NCI-H146 treated with DMSO at 0.1 percent for 48 hours (cell line): ENCODE data around the gene C2orf72.
"Not testable (repeated sequence)": the region's sequence is repeated elsewhere in the genome, so short reads cannot be mapped to it uniquely, and the experiment has no call there.

Experiments used
- DNase-seq: peaks from one replicate; lab custom pipeline; 2025; ENCODE audit not compliant: unreplicated experiment; lab: John Stamatoyannopoulos, UW

Gene C2orf72

GRCh38 chr2:231013820-231014219 is 23.5 kb upstream of the C2orf72 start:
- no peak for DNase-seq

- no peak for DNase-seq
These were observed 21.8 kb upstream of the C2orf72 start for GRCh38 chr2:231015478-231015877.

GRCh38 chr2:231015926-231016325 is 21.4 kb upstream of the C2orf72 start:
- DNase-seq = no peak

GRCh38 chr2:231016566-231017230 is 20.6 kb upstream of the C2orf72 start:
- DNase-seq = no peak

- DNase-seq = no peak
These were observed 20.1 kb upstream of the C2orf72 start for GRCh38 chr2:231017231-231017598.

- no peak for DNase-seq
These were observed 19.1 kb upstream of the C2orf72 start for GRCh38 chr2:231018184-231018583.

- DNase-seq = not testable (repeated sequence)
These were observed 12.3 kb upstream of the C2orf72 start for GRCh38 chr2:231025059-231025458.

GRCh38 chr2:231028889-231029288 is 8.4 kb upstream of the C2orf72 start:
- no peak for DNase-seq

GRCh38 chr2:231029563-231029962 is 7.8 kb upstream of the C2orf72 start:
- DNase-seq = no peak

- DNase-seq = no peak
These were observed 6.6 kb upstream of the C2orf72 start for GRCh38 chr2:231030725-231031124.

GRCh38 chr2:231032575-231033140 is 4.7 kb upstream of the C2orf72 start:
- DNase-seq = no peak

- DNase-seq = no peak
These were observed 3.9 kb upstream of the C2orf72 start for GRCh38 chr2:231033147-231034132.

GRCh38 chr2:231034291-231034882 is 2.9 kb upstream of the C2orf72 start:
- no peak for DNase-seq

GRCh38 chr2:231036131-231036530 is 1.2 kb upstream of the C2orf72 start:
- no peak for DNase-seq

GRCh38 chr2:231036578-231037106 is 681 bp upstream of the C2orf72 start:
- no peak for DNase-seq

- no peak for DNase-seq
These were observed 584 bp downstream of the C2orf72 start for GRCh38 chr2:231037731-231038482.

- DNase-seq = no peak
These were observed 1.4 kb downstream of the C2orf72 start for GRCh38 chr2:231038483-231039293.

- no peak for DNase-seq
These were observed 2.0 kb downstream of the C2orf72 start for GRCh38 chr2:231039294-231039664.

GRCh38 chr2:231039821-231040364 is 2.6 kb downstream of the C2orf72 start:
- no peak for DNase-seq
